GM13976 (cell line): ENCODE results near the gene CES2.
"Not testable (repeated sequence)": the region's sequence is repeated elsewhere in the genome, so short reads cannot be mapped to it uniquely, and the experiment has no call there.

ENCODE experiments used
- DNase-seq: peaks from one replicate; pipeline ENCODE4 v3.0.0; 2012; ENCODE audit warnings: low spot score
- in situ Hi-C: fragments of 300-500 bp; cut with MboI; formaldehyde crosslinking; loops from one replicate; pipeline ENCODE4 v1.12.0; 2022; ENCODE audit warnings: low sequenced_read_pairs, mixed read lengths, inconsistent platforms; ENCODE audit not compliant: unreplicated experiment
- TF ChIP-seq, protein P1 (sequence below): IDR thresholded peaks from 2 replicates; pipeline ENCODE4 v1.5.1; 2012; ENCODE audit warnings: borderline replicate concordance, mild to moderate bottlenecking; ENCODE audit not compliant: insufficient read depth; ENCODE audit errors: extremely low read depth, missing control alignments, control extremely low read depth

CES2 gene

DNA sequence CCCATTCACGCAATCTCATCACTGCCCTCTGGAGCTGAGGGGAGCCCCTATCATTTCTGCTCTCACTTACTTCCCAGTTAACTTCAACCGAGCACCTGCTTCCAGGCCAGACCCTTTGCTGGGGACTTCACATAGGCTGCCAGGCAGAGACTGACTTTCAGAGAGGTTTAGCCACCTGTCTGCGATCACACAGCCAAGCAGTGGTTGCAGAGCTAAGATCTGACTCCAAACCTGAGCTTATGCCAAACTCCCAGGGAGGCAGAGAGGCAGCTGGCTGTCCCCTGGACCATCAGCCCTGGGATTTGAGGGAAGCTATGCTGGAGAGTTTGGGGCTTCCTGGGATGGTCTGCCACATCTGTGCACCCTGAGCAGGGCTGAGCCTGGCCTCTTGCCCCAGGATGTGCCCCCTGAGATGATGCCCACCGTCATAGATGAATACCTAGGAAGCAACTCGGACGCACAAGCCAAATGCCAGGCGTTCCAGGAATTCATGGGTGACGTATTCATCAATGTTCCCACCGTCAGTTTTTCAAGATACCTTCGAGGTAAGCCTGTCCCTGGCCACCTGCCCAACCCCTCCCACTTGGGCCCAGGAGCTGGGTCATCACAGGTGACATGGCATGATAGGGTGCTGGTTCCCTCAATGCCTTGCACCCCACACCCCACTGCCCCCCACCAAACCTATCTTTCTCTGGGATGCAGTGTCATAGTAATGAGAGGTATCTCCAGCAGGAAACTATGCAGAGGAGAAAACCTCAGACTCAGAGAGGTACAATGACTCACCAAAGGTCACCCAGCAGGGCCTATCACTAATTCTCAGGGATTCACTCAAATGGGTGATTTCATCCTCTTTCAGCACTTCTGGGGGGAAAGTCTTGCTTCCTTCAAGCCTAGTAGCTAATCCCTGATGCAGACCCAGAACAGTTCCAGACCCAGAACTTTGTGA, 35.7 kb downstream of the CES2 start:
- DNase-seq: no peak
- TF ChIP-seq, protein P1, sequence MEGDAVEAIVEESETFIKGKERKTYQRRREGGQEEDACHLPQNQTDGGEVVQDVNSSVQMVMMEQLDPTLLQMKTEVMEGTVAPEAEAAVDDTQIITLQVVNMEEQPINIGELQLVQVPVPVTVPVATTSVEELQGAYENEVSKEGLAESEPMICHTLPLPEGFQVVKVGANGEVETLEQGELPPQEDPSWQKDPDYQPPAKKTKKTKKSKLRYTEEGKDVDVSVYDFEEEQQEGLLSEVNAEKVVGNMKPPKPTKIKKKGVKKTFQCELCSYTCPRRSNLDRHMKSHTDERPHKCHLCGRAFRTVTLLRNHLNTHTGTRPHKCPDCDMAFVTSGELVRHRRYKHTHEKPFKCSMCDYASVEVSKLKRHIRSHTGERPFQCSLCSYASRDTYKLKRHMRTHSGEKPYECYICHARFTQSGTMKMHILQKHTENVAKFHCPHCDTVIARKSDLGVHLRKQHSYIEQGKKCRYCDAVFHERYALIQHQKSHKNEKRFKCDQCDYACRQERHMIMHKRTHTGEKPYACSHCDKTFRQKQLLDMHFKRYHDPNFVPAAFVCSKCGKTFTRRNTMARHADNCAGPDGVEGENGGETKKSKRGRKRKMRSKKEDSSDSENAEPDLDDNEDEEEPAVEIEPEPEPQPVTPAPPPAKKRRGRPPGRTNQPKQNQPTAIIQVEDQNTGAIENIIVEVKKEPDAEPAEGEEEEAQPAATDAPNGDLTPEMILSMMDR: no peak
- in situ Hi-C loops: loop anchor here (25.0 kb wide), 2 partner anchors 191 to 441 kb away; partner anchors contain the start of genes B3GNT9, FBXL8, HSF4 and NOL3

DNA sequence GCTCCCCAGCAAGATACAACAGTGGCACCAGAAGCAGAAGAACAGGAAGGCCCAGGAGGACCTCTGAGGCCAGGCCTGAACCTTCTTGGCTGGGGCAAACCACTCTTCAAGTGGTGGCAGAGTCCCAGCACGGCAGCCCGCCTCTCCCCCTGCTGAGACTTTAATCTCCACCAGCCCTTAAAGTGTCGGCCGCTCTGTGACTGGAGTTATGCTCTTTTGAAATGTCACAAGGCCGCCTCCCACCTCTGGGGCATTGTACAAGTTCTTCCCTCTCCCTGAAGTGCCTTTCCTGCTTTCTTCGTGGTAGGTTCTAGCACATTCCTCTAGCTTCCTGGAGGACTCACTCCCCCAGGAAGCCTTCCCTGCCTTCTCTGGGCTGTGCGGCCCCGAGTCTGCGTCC, 37.7 kb downstream of the CES2 start:
- DNase-seq: no peak
- TF ChIP-seq, protein P1: no peak
- in situ Hi-C loops: loop anchor here (25.0 kb wide), 2 partner anchors 189 to 439 kb away; partner anchors contain the start of genes B3GNT9, FBXL8, HSF4 and NOL3

DNA sequence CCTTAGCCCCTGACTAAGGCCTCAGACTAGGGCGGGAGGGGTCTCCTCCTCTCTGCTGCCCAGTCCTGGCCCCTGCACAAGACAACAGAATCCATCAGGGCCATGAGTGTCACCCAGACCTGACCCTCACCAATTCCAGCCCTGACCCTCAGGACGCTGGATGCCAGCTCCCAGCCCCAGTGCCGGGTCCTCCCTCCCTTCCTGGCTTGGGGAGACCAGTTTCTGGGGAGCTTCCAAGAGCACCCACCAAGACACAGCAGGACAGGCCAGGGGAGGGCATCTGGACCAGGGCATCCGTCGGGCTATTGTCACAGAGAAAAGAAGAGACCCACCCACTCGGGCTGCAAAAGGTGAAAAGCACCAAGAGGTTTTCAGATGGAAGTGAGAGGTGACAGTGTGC, 38.4 kb downstream of the CES2 start:
- in situ Hi-C loops: loop anchor here (25.0 kb wide), 2 partner anchors 189 to 439 kb away; partner anchors contain the start of genes B3GNT9, FBXL8, HSF4 and NOL3
- TF ChIP-seq, protein P1: no peak
- DNase-seq: no peak

DNA sequence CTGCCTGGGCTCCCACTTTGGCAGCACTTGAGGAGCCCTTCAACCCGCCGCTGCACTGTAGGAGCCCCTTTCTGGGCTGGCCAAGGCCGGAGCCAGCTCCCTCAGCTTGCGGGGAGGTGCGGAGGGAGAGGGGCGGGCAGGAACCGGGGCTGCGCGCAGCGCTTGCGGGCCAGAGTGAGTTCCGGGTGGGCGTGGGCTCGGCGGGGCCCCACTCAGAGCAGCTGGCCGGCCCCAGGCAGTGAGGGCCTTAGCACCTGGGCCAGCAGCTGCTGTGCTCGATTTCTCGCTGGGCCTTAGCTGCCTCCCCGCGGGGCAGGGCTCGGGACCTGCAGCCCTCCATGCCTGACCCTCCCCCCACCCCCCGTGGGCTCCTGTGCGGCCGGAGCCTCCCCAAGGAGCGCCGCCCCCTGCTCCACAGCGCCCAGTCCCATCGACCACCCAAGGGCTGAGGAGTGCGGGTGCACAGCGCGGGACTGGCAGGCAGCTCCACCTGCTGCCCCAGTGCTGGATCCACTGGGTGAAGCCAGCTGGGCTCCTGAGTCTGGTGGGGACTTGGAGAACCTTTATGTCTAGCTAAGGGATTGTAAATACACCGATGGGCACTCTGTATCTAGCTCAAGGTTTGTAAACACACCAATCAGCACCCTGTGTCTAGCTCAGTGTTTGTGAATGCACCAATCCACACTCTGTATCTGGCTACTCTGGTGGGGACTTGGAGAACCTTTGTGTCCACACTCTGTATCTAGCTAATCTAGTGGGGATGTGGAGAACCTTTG, 39.0 kb downstream of the CES2 start:
- not testable (repeated sequence) for DNase-seq
- in situ Hi-C loops: loop anchor here (25.0 kb wide), 2 partner anchors 188 to 438 kb away; partner anchors contain the start of genes B3GNT9, FBXL8, HSF4 and NOL3

DNA sequence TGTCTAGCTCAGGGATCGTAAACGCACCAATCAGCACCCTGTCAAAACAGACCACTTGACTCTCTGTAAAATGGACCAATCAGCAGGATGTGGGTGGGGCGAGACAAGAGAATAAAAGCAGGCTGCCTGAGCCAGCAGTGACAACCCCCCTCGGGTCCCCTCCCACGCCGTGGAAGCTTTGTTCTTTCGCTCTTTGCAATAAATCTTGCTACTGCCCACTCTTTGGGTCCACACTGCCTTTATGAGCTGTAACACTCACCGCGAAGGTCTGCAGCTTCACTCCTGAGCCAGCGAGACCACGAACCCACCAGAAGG, 39.6 kb downstream of the CES2 start:
- in situ Hi-C loops: loop anchor here (25.0 kb wide), 2 partner anchors 187 to 437 kb away; partner anchors contain the start of genes B3GNT9, FBXL8, HSF4 and NOL3
- DNase-seq: not testable (repeated sequence)

DNA sequence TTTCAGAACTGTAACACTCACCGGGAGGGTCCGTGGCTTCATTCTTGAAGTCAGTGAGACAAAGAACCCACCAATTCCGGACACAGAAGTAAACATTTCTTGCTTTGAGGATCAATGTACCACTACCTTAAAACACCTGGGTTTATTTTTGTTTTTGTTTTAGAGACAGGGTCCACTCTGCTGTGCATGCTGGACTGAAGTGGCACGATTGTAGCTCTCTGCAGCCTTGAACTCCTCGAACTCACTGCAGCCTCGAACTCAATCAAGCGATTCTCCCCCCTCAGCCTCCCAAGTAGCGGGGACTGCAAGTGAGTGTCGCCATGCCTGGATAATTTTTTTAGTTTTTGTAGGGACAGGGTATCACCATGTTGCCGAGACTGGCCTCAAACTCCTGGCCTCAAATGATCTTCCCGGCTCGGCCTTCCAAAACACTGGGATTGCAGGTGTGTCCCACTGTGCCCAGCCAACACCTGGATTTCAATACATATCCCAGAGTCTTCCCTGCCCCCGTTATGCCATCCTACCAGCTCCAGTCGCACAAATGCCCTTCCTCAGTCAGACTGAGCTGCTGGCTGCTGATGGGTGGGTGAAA, 40.1 kb downstream of the CES2 start:
- TF ChIP-seq, protein P1: no peak
- no peak for DNase-seq
- in situ Hi-C loops: no loop called here

DNA sequence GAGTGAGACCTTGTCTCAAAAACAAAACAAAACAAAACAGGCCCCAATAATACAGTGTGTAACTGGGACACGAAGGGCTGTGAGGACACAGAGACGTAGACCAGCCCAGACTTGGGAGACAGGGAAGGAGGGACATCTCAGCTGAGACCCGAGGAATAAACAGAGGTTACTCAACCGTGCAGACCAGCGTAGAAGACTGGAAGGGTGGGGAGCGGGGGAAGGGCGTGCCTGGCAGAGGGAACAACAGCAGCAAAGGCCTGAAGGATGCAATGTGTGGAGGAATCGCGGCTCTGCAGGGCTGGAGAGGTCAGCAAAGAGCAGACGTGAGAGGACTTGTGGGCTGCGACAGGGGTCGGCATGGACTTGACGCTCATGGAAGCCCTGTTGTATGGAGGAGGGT, 41.4 kb downstream of the CES2 start:
- TF ChIP-seq, protein P1: no peak
- DNase-seq: no peak
- in situ Hi-C loops: no loop called here
